ENCODE results near the gene LYPLA2.
"Not testable (repeated sequence)": the region's sequence is repeated elsewhere in the genome, so short reads cannot be mapped to it uniquely, and the experiment has no call there.

Gene LYPLA2

GRCh38 chr1:23799570-23800399 lies 8.8 kb downstream of the LYPLA2 start:
- TF ChIP-seq JUND (IDR thresholded peaks at IDR 0.05; ENCODE audit: low read depth) = no peak
- in situ Hi-C loops (cut with HindIII; ENCODE audit: low pct_unique_long_range_greater_than_20kb, low sequenced_read_pairs) = no loop called here
- peak; percentile 31 to 59 for DNase-seq (ENCODE audit: low read depth in 1 of 2, low spot score in 1 of 2)

DNA sequence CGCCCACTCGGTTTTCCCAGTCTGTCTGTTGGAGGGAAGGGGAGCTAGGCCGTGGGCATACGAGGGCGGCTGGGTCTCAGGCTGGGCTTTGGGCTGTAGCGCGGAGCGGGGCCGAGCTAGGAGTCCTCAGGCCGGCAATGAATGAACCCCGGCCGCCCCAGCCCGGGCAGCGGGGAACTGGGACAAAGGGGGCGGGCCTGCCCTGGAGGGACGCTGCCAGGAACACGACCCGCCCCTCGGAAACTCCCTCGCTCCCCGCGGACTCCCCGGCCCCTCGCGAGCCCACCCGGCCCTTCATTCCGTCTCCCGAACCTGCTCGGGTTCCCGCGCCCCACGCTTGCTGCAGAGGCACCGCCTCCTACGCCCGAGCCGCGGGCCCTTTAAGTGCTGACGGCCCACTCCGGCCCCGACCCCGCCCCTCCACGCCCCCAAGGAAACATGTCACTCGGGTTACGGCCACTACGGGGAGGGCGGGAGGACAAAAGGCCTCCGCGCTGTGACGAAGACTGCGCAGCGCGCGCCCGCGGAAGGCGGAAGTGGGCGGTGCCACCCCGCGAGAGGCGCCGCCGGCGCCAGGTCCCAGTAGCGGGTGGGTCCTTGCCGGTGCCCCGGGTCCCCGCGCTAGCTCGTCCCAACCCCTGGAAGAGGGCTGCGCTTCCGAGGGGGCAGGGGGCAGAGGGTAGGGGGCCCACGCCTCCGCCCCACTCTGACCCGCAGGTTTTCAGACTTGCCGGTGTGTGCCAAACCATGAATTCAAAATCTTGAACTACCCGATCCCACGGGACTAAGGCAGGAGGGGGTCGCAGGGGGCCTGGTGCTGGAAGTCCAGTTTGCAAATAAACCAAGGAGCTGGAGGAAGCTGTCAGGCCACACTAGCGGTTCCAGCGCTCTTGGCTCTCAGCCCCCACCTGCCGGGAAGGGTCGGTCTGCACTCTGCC lies 9.7 kb downstream of the LYPLA2 start, which contains the start of gene GALE:
GALE (minus strand) TSS at position 355 of the 938 bp plus-strand sequence. CDS start 1,747 bp downstream, outside the sequence.
- TF ChIP-seq JUND (IDR thresholded peaks at IDR 0.05; ENCODE audit: low read depth) = no peak
- DNase-seq (ENCODE audit: low read depth in 1 of 2, low spot score in 1 of 2) = peak; percentile 89 to 95
- in situ Hi-C loops (cut with HindIII; ENCODE audit: low pct_unique_long_range_greater_than_20kb, low sequenced_read_pairs) = no loop called here

- in situ Hi-C loops (cut with HindIII; ENCODE audit: low pct_unique_long_range_greater_than_20kb, low sequenced_read_pairs) = no loop called here
- DNase-seq (ENCODE audit: low read depth in 1 of 2, low spot score in 1 of 2) = no peak
- no peak for TF ChIP-seq JUND (IDR thresholded peaks at IDR 0.05; ENCODE audit: low read depth)
These were observed 10.4 kb downstream of the LYPLA2 start for GRCh38 chr1:23801338-23801748.

- no peak for DNase-seq (ENCODE audit: low read depth in 1 of 2, low spot score in 1 of 2)
- in situ Hi-C loops (cut with HindIII; ENCODE audit: low pct_unique_long_range_greater_than_20kb, low sequenced_read_pairs) = no loop called here
- no peak for TF ChIP-seq JUND (IDR thresholded peaks at IDR 0.05; ENCODE audit: low read depth)
These were observed 10.9 kb downstream of the LYPLA2 start for GRCh38 chr1:23801876-23802275.

DNA sequence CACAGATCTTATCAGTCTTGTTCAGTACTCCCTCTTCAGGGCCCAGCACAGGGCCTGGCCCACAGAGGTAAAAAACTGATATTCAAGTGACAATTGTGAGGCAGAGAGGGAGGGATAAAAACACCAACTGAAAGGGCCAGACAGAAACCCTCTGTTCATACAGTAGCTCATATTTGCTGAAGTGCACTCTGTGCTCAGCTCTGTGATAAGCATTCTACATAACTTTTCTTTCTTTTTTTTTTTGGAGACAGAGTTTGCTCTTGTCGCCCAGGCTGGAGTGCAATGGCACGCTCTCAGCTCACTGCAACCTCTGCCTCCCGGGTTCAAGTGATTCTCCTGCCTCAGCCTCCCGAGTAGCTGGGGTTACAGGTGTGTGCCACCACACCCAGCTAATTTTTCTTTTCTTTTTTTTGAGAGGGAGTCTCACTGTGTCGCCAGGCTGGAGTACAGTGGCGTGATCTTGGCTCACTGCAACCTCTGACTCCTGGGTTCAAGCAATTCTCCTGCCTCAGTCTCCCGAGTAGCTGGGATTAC lies 11.9 kb downstream of the LYPLA2 start:
- in situ Hi-C loops (cut with HindIII; ENCODE audit: low pct_unique_long_range_greater_than_20kb, low sequenced_read_pairs); DNase-seq (ENCODE audit: low read depth in 1 of 2, low spot score in 1 of 2): not testable (repeated sequence)

- no peak for DNase-seq (ENCODE audit: low read depth in 1 of 2, low spot score in 1 of 2)
- in situ Hi-C loops (cut with HindIII; ENCODE audit: low pct_unique_long_range_greater_than_20kb, low sequenced_read_pairs) = no loop called here
- TF ChIP-seq JUND (IDR thresholded peaks at IDR 0.05; ENCODE audit: low read depth) = no peak
These were observed 12.7 kb downstream of the LYPLA2 start for GRCh38 chr1:23803674-23804073.

DNA sequence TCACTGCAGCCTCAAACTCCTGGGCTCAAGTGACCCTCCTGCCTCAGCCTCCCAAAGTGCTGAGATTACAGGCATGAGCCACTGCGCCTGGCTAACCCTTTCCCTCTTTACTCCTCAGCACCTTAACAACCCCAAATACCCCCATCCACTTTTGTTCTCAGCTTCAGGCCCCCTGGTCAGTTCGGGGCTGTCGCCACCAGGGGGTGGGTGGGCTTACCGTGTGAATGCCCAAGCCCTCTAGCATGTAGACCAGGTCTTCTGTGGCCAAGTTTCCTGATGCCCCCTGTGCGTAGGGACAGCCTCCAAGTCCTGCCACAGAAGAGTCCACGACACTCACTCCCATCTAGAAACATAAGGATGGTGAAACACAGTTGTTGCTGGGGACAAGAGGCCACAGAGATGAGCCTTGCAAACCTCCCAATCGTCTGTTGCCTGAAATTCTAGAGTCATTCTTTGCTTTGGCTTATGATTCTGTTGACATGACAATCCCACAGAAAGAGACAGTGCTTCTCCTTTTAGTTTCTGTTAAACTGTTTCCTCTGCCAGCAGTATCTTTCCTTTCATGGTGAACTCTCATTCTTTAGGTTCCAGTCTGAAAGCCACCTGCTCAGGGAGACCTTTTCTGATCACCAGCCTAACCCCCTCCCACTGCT lies 13.4 kb downstream of the LYPLA2 start:
- in situ Hi-C loops (cut with HindIII; ENCODE audit: low pct_unique_long_range_greater_than_20kb, low sequenced_read_pairs) = no loop called here
- TF ChIP-seq JUND (IDR thresholded peaks at IDR 0.05; ENCODE audit: low read depth) = no peak
- DNase-seq (ENCODE audit: low read depth in 1 of 2, low spot score in 1 of 2) = no peak

- TF ChIP-seq JUND (IDR thresholded peaks at IDR 0.05; ENCODE audit: low read depth) = no peak
- in situ Hi-C loops (cut with HindIII; ENCODE audit: low pct_unique_long_range_greater_than_20kb, low sequenced_read_pairs) = no loop called here
- no peak for DNase-seq (ENCODE audit: low read depth in 1 of 2, low spot score in 1 of 2)
These were observed 14.1 kb downstream of the LYPLA2 start for GRCh38 chr1:23805025-23805424.

DNA sequence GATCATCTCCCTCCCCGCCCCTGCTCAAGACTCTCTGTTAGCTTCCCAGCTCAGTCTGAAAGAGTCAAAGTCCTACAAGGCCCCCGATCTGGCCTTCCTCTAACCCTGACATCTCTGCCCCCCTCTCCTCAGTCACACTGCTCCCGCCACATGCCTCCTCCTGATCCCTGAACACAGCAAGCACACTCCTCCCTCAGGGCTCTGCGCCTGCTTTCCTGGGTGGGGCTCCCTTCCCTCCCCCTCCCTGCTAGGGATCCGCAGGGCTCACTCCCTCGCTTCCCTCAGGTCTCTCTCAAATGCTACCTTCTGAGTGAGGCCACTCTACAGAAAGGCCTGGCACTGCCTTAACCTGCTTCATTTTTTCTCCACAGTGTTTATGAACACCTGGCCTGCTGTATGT lies 15.3 kb downstream of the LYPLA2 start:
- DNase-seq (ENCODE audit: low read depth in 1 of 2, low spot score in 1 of 2) = no peak
- in situ Hi-C loops (cut with HindIII; ENCODE audit: low pct_unique_long_range_greater_than_20kb, low sequenced_read_pairs) = no loop called here
- no peak for TF ChIP-seq JUND (IDR thresholded peaks at IDR 0.05; ENCODE audit: low read depth)

DNA sequence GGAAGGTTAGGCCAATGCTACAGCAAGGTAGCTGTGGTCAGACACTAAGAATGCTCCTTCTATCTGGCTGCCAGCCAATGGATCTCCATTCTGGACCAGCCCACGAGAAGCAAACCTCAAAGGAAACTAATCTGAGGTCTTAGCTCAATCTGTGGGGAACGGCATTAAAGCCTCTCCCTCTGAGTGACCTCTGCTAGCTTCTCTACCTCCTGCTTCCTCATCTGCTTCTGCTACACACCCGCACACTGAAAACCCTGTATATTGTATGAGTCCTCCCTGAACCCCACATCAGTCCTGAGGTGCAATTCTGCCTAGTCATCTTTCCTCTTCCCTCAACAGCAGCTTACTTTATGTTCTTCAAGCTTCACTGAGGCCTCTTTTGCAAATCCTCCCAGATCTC lies 16.5 kb downstream of the LYPLA2 start:
- TF ChIP-seq JUND (IDR thresholded peaks at IDR 0.05; ENCODE audit: low read depth) = no peak
- DNase-seq (ENCODE audit: low read depth in 1 of 2, low spot score in 1 of 2) = no peak
- in situ Hi-C loops (cut with HindIII; ENCODE audit: low pct_unique_long_range_greater_than_20kb, low sequenced_read_pairs) = no loop called here

GRCh38 chr1:23809751-23810171 lies 18.8 kb downstream of the LYPLA2 start:
- TF ChIP-seq JUND (IDR thresholded peaks at IDR 0.05; ENCODE audit: low read depth) = no peak
- peak; percentile 66 to 76 for DNase-seq (ENCODE audit: low read depth in 1 of 2, low spot score in 1 of 2)
- in situ Hi-C loops (cut with HindIII; ENCODE audit: low pct_unique_long_range_greater_than_20kb, low sequenced_read_pairs) = no loop called here

DNA sequence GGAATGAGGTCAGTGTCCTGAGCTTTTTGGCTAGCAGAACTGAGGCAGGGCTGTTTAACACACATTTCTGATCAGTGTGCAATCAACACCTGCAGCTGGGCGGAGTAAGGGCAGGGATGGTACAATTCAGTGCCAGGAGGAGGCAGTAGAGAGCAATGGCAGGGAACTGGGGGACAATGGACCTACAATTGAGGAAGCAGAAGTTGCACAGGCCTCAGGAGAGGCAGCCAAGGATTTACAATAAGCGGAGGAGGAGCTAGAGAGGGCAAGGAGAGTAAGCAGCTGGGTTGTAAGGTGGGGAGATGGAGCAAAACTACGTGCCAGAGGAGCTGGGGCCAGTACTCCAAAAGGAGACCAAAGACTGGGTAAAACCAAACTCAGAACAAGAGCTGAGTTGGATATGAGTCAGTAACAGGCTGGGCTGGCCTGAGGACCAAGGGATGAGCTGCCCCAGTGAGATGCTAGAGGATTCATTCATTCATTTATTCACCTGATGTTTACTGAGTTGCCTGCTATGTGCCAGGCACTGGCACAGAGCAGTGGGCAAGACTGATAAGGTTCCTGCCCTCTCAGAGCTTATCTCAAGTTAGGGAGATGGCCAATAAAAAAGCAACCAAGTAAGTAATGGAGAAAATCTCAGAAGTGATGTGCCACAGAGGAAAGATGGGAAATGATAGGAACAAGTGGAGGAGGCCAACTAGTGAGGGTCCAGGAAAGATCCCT lies 20.0 kb downstream of the LYPLA2 start:
- in situ Hi-C loops (cut with HindIII; ENCODE audit: low pct_unique_long_range_greater_than_20kb, low sequenced_read_pairs) = no loop called here
- no peak for TF ChIP-seq JUND (IDR thresholded peaks at IDR 0.05; ENCODE audit: low read depth)
- DNase-seq (ENCODE audit: low read depth in 1 of 2, low spot score in 1 of 2) = no peak
